Ascending aorta (tissue), 2 donors: ENCODE results near the gene MTHFSD. TPM values are rescaled to one million over a fixed set of nuclear protein-coding genes. Genes with fewer than 3 reads are reported as not detected.

Experiments
- DNase-seq, 2 donors: peaks; one replicate each; pipeline ENCODE4 v3.0.0-alpha.2; 2019; ENCODE audit warnings: low spot score in 2 of 2
- H3K27ac ChIP-seq, 2 donors: fragments of 200-600 bp; sonication (generic); one replicate each; pipeline ENCODE4 v1.5.1; 2016 to 2017; ENCODE audit warnings: mild to moderate bottlenecking in 1 of 2
- H3K27me3 ChIP-seq: fragments of 200-600 bp; sonication (generic); one replicate; pipeline ENCODE4 v1.5.1; 2017
- H3K36me3 ChIP-seq, 2 donors: fragments of 200-600 bp; sonication (generic); one replicate each; pipeline ENCODE4 v1.5.1; 2016
- H3K4me1 ChIP-seq, 2 donors: fragments of 200-600 bp; sonication (generic); one replicate each; pipeline ENCODE4 v1.5.1; 2016 to 2017; ENCODE audit warnings: mild to moderate bottlenecking in 1 of 2
- H3K4me3 ChIP-seq, 2 donors: fragments of 200-600 bp; sonication (generic); one replicate each; pipeline ENCODE4 v1.5.1; 2016 to 2017; ENCODE audit warnings: mild to moderate bottlenecking in 1 of 2
- H3K9me3 ChIP-seq, 2 donors: fragments of 200-600 bp; sonication (generic); one replicate each; pipeline ENCODE4 v1.5.1; 2016
- CTCF ChIP-seq, 3 experiments: fragments of 200-600 bp in 2 of 3; fragments of 450-650 bp in 1 of 3; sonication (generic) in 2 of 3; IDR thresholded peaks; one replicate each; pipeline ENCODE4 v1.5.1; 2016 to 2019; ENCODE audit warnings: antibody characterized with exemption in 3 of 3, mild to moderate bottlenecking in 1 of 3, moderate library complexity in 1 of 3
- intact Hi-C: fragments of 100-400 bp; cut with DNase I; formaldehyde crosslinking; loops from one replicate; pipeline ENCODE4 v1.15.1; 2023
- total RNA-seq: library from RNA; depleted of rRNA; stranded (reverse); fragments of >200 nt; gene quantifications from one replicate; pipeline ENCODE4 v1.1.0, GENCODE V29; 2016

The MTHFSD gene
- total RNA-seq, 1 donor from 2014 or later, result 44.1 TPM

- Histone ChIP-seq H3K27ac (no peak overlapping the region), H3K4me1 (peaks cover 0 to 4% of the 10 kb centered on the region in 2 donors), H3K36me3 (no peaks in the 10 kb centered on the region), H3K27me3 (no peaks in the 10 kb centered on the region), H3K9me3 (no peaks in the 10 kb centered on the region), H3K4me3 (no peak overlapping the region)
- intact Hi-C loops, result no loop called here
- no peak for TF ChIP-seq CTCF (IDR thresholded peaks at IDR 0.05)
- DNase-seq, result no peak
Observed at GRCh38 chr16:86521236-86522197, 33.5 kb downstream of the MTHFSD start.

- TF ChIP-seq CTCF (IDR thresholded peaks at IDR 0.05), result no peak
- DNase-seq, result no peak
- Histone ChIP-seq H3K9me3 (no peaks in the 10 kb centered on the region), H3K27ac (no peak overlapping the region), H3K4me1 (peaks cover 0 to 8% of the 10 kb centered on the region in 2 donors), H3K27me3 (peaks cover 9% of the 10 kb centered on the region), H3K4me3 (peak overlapping the region in 1 of 2 donors; percentile 33), H3K36me3 (no peaks in the 10 kb centered on the region)
- intact Hi-C loops, result loop anchor here (1.0 kb wide), 1 partner anchor 448 kb away; no protein-coding TSS in a partner anchor
Observed at GRCh38 chr16:86520317-86521210, 34.5 kb downstream of the MTHFSD start.

DNA sequence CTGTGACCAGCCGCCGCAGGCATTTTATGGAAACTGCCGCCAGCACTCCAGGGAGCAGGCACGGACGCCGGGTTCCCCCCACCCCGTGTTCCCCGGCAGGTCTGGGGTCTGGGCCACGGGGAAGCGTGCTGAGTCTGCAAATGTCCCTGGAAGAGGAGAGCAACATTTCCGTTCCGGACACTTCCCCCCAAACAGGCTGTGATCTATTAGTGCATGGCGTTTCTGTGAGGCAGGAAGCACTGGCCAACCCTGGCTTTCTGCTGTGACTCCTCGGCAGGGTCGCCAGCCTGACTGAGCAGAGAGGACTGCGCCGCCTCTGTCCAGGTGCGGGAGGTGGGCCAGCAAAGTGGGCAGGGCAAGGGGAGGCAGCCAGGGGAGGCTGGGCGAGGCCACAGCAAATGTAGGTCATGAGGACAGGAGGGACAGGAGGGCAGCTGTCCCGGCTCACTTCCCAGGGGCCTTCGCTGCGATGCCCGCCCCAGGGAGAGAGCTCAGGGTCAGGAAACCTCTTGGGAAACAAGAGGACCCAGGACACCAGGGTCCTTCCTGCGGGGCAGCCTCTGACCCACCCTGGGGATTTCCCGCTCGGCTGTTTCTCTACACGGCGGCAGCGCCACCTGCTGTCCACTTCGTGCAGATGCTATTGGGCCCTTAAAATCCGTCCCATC is 35.3 kb downstream of the MTHFSD start:
- Histone ChIP-seq H3K4me1 (peaks cover 0 to 9% of the 10 kb centered on the region in 2 donors), H3K9me3 (no peaks in the 10 kb centered on the region), H3K4me3 (peak overlapping the region in 1 of 2 donors; percentile 33), H3K36me3 (no peaks in the 10 kb centered on the region), H3K27ac (no peak overlapping the region), H3K27me3 (peaks cover 13% of the 10 kb centered on the region)
- intact Hi-C loops, result loop anchor here (1.0 to 2.0 kb wide), 2 partner anchors 447 to 699 kb away; no protein-coding TSS in a partner anchor
- DNase-seq, result no peak
- peak; percentile 82 to 90 (median 87) for TF ChIP-seq CTCF (IDR thresholded peaks at IDR 0.05)

DNA sequence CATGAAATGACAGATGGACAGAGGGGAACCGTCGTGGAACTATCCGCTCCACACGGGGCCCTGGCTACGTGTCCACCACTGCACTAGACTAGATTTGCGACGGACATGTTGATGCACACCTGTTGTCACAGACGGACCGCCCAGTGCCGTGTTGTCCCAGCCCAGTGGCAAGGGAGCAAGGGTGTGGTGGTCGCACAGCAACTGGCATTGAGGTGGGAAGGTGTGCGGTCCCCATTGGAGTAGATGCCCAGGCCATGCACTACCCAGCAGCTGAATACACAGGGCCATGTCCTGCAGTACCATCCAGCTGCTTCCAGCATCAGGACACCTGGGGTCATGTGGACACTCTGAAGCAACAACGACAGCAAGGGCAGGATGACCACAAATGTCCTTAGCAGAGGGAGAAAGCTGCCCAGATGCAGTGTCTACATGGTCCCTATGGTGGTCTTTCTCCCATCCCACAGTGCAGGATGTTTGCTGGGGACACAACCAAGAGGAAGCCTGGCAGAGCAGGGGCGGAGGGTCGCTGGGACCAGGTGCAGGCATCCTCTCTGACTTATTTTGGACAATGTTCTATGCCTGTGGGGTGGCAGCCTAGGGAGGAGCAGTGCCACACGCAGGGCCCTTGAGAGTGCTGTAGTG is 35.9 kb downstream of the MTHFSD start:
- intact Hi-C loops, result loop anchor here (2.0 kb wide), 1 partner anchor 698 kb away; no protein-coding TSS in a partner anchor
- Histone ChIP-seq H3K36me3 (no peaks in the 10 kb centered on the region), H3K4me3 (no peak overlapping the region), H3K9me3 (no peaks in the 10 kb centered on the region), H3K27ac (no peak overlapping the region), H3K27me3 (peaks cover 13% of the 10 kb centered on the region), H3K4me1 (peaks cover 0 to 9% of the 10 kb centered on the region in 2 donors)
- no peak for TF ChIP-seq CTCF (IDR thresholded peaks at IDR 0.05)
- no peak for DNase-seq
